ENCODE data around the gene CAPN13. TPM values are rescaled to one million over a fixed set of nuclear protein-coding genes. Genes with fewer than 3 reads are reported as not detected.
"Not testable (repeated sequence)": the region's sequence is repeated elsewhere in the genome, so short reads cannot be mapped to it uniquely, and the experiment has no call there.

CAPN13 gene
- polyA plus RNA-seq, 1 of the 3 experiments (the other 2 are of a cell fraction): not detected

DNA sequence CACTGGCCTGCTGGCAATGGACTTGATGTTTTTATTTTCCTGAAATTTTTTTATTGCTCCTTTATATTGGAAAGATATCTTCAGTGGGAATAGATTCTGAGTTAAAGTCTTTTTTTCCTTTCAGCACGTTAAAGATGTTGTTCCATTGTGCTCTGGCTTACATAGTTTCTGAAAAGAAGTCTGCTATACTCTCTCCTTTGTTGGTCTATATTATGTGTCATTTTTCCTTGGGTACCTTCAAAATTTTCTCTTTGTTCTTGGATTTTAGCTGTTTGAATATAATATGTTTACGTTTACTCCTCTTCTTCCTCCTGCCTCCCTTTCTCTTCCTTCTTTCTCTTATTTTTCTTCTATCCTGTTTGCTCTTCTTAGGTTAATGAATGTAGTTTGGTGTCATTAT, 105.5 kb downstream of the CAPN13 start:
- CTCF ChIA-PET: interaction anchor here (1.4 to 16.8 kb wide), 5 partner anchors 10 to 536 kb away, joined by 6 to 573 read pairs (median 212); no protein-coding TSS in a partner anchor
- TF ChIP-seq GABPA (IDR thresholded peaks at IDR 0.05; ENCODE audit: low read depth): no peak
- no peak for TF ChIP-seq TCF12 (IDR thresholded peaks at IDR 0.05)
- TF ChIP-seq SIN3A (IDR thresholded peaks at IDR 0.05; ENCODE audit: borderline replicate concordance, low read depth, low read length): no peak
- TF ChIP-seq, protein P1, sequence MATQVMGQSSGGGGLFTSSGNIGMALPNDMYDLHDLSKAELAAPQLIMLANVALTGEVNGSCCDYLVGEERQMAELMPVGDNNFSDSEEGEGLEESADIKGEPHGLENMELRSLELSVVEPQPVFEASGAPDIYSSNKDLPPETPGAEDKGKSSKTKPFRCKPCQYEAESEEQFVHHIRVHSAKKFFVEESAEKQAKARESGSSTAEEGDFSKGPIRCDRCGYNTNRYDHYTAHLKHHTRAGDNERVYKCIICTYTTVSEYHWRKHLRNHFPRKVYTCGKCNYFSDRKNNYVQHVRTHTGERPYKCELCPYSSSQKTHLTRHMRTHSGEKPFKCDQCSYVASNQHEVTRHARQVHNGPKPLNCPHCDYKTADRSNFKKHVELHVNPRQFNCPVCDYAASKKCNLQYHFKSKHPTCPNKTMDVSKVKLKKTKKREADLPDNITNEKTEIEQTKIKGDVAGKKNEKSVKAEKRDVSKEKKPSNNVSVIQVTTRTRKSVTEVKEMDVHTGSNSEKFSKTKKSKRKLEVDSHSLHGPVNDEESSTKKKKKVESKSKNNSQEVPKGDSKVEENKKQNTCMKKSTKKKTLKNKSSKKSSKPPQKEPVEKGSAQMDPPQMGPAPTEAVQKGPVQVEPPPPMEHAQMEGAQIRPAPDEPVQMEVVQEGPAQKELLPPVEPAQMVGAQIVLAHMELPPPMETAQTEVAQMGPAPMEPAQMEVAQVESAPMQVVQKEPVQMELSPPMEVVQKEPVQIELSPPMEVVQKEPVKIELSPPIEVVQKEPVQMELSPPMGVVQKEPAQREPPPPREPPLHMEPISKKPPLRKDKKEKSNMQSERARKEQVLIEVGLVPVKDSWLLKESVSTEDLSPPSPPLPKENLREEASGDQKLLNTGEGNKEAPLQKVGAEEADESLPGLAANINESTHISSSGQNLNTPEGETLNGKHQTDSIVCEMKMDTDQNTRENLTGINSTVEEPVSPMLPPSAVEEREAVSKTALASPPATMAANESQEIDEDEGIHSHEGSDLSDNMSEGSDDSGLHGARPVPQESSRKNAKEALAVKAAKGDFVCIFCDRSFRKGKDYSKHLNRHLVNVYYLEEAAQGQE (IDR thresholded peaks at IDR 0.05; ENCODE audit: low read depth, low read length): no peak
- no peak for TF ChIP-seq MXI1 (IDR thresholded peaks at IDR 0.05; ENCODE audit: low read depth, low read length)
- TF ChIP-seq POLR2AphosphoS5 (IDR thresholded peaks at IDR 0.05; ENCODE audit: low read depth, low read length): no peak
- no peak for TF ChIP-seq EP300 (IDR thresholded peaks at IDR 0.05; ENCODE audit: borderline replicate concordance in 1 of 2, low read depth in 1 of 2, low read length in 1 of 2)
- TF ChIP-seq FOXM1 (IDR thresholded peaks at IDR 0.05; ENCODE audit: low read depth): no peak
- no peak for TF ChIP-seq RCOR1 (IDR thresholded peaks at IDR 0.05; ENCODE audit: low read length)
- no peak for TF ChIP-seq RFX5 (IDR thresholded peaks at IDR 0.05; ENCODE audit: low read length)
- no peak for TF ChIP-seq YY1 (IDR thresholded peaks at IDR 0.05; ENCODE audit: low read depth)
- Histone ChIP-seq H3K4me1 (ENCODE audit: control insufficient read depth in 1 of 2, insufficient read depth in 2 of 2, low read depth in 1 of 2, low read length in 1 of 2) (peaks cover 0 to 2% of the 10 kb centered on the region in 2 experiments; a peak in 1 of 4 replicates), H3K4me2 (no peak overlapping the region), H4K20me1 (ENCODE audit: insufficient read depth) (no peaks in the 10 kb centered on the region), H3K79me2 (ENCODE audit: insufficient read depth) (no peaks in the 10 kb centered on the region), H3K9ac (no peak overlapping the region), H3K27ac (ENCODE audit: low read depth in 2 of 2, low read length in 1 of 2) (no peak overlapping the region), H3K9me2 (no peaks in the 10 kb centered on the region), H3K36me3 (replicated peaks in 1 of 2; ENCODE audit: control insufficient read depth in 1 of 2, insufficient read depth in 2 of 2, low read length in 1 of 2) (no peaks in the 10 kb centered on the region), H3K27me3 (ENCODE audit: insufficient read depth) (no peaks in the 10 kb centered on the region), H2AFZ (ENCODE audit: low read depth) (no peak overlapping the region), H3K4me3 (ENCODE audit: low read depth in 2 of 2, low read length in 1 of 2) (no peak overlapping the region), H3F3A (replicated peaks; ENCODE audit: insufficient read depth) (no peaks in the 10 kb centered on the region), H3K9me3 (peaks cover 17% of the 10 kb centered on the region)
- WGBS (ENCODE audit: low lambda C conversion rate): 5% methylated on average over 2 of the region's 2 CpGs
- POLR2A ChIA-PET: no interaction called here
- DNase-seq: no peak

DNA sequence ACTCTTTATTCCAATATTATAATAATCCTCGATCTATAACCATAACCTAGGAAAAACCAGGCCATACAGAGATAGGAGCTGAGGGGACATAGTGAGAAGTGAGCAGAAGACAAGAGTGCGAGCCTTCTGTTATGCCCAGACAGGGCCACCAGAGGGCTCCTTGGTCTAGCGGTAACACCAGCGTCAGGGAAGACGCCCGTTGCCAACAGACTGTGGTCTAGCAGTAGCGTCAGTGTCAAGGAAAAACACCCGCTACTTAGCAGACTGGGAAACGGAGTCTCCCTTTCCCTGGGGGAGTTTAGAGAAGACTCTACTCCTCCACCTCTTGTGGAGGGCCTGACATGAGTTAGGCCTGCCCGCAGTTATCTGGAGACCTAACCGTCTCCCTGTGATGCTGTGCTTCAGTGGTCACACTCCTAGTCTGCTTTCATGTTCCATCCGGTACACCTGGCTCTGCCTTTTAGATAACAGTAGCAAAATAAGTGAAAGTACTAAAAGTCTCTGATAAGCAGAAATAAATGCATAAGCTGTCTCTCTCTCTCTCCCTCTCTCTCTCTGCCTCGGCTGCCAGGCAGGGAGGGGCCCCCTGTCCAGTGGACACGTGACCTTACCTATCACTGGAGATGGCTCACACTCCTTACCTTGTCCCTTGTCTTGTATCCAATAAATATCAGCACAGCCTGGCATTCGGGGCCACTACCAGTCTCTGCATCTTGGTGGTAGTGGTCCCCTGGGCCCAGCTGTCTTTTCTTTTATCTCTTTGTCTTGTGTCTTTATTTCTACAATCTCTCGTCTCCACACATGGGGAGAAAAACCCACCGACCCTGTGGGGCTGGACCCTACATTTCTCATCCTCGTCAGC, 109.8 kb downstream of the CAPN13 start:
- H3K79me2 ChIP-seq (ENCODE audit: insufficient read depth); H3F3A ChIP-seq (replicated peaks; ENCODE audit: insufficient read depth); H3K36me3 ChIP-seq (replicated peaks in 1 of 2; ENCODE audit: control insufficient read depth in 1 of 2, insufficient read depth in 2 of 2, low read length in 1 of 2); H3K27me3 ChIP-seq (ENCODE audit: insufficient read depth); H3K9ac ChIP-seq; H3K4me2 ChIP-seq; POLR2A ChIA-PET; H2AFZ ChIP-seq (ENCODE audit: low read depth); H3K9me2 ChIP-seq; H3K4me3 ChIP-seq (ENCODE audit: low read depth in 2 of 2, low read length in 1 of 2); H4K20me1 ChIP-seq (ENCODE audit: insufficient read depth); H3K27ac ChIP-seq (ENCODE audit: low read depth in 2 of 2, low read length in 1 of 2); H3K4me1 ChIP-seq (ENCODE audit: control insufficient read depth in 1 of 2, insufficient read depth in 2 of 2, low read depth in 1 of 2, low read length in 1 of 2); DNase-seq: not testable (repeated sequence)
- TF ChIP-seq, protein P2, sequence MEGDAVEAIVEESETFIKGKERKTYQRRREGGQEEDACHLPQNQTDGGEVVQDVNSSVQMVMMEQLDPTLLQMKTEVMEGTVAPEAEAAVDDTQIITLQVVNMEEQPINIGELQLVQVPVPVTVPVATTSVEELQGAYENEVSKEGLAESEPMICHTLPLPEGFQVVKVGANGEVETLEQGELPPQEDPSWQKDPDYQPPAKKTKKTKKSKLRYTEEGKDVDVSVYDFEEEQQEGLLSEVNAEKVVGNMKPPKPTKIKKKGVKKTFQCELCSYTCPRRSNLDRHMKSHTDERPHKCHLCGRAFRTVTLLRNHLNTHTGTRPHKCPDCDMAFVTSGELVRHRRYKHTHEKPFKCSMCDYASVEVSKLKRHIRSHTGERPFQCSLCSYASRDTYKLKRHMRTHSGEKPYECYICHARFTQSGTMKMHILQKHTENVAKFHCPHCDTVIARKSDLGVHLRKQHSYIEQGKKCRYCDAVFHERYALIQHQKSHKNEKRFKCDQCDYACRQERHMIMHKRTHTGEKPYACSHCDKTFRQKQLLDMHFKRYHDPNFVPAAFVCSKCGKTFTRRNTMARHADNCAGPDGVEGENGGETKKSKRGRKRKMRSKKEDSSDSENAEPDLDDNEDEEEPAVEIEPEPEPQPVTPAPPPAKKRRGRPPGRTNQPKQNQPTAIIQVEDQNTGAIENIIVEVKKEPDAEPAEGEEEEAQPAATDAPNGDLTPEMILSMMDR (IDR thresholded peaks at IDR 0.05): peak; percentile 31; the same call in 1 of the 2 replicates
- WGBS (ENCODE audit: low lambda C conversion rate): 68% methylated on average over 16 of the region's 18 CpGs
- CTCF ChIA-PET: interaction anchor here (0.5 to 14.3 kb wide), 6 partner anchors 11 to 574 kb away, joined by 3 to 212 read pairs (median 3); no protein-coding TSS in a partner anchor
- H3K9me3 ChIP-seq: peaks cover 13% of the 10 kb centered on the region

Data from SK-N-SH (cell line).